ENCODE results near the gene POMT2.

GRCh38 chr14:77270361-77271112 lies 50.1 kb downstream of the POMT2 start:
- TF ChIP-seq TAF1 (IDR thresholded peaks at IDR 0.05; ENCODE audit: borderline replicate concordance, insufficient read depth, low read length) (no peak), SIN3A (IDR thresholded peaks at IDR 0.05; ENCODE audit: borderline replicate concordance, insufficient read depth, low read length) (no peak), POLR2AphosphoS5 (IDR thresholded peaks at IDR 0.05; ENCODE audit: low read depth, low read length) (no peak), REST (IDR thresholded peaks at IDR 0.05; ENCODE audit: insufficient read depth in 1 of 2, low read depth in 2 of 2, low read length in 2 of 2) (no peak)

Measured in PFSK-1 (cell line).